ENCODE measurements around the gene HYDIN. TPM values are rescaled to one million over a fixed set of nuclear protein-coding genes. Genes with fewer than 3 reads are reported as not detected.

The HYDIN gene
- total and polyA plus RNA-seq, 2 experiments from 2014 or later = 3.1 to 7.7 TPM

DNA sequence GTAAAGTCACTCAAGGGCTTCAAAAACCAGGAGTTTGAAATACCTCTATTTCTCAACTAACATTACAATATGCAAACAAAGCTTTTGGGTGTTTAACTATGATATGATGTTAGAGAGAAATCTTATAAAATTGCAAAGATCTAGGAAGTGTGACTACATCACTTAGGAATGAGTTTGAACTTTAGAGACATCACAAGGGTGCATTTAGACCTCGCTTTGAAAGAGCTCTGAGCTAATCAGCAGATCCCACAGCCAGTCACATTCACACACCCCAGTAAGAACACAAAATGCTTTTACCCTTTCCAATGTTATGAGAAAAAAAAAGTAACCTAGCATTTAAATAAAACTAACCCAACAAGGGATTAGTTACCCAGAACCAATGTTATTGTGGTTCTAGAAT, 45.2 kb downstream of the HYDIN start (continued):
- TF ChIP-seq, protein P1, sequence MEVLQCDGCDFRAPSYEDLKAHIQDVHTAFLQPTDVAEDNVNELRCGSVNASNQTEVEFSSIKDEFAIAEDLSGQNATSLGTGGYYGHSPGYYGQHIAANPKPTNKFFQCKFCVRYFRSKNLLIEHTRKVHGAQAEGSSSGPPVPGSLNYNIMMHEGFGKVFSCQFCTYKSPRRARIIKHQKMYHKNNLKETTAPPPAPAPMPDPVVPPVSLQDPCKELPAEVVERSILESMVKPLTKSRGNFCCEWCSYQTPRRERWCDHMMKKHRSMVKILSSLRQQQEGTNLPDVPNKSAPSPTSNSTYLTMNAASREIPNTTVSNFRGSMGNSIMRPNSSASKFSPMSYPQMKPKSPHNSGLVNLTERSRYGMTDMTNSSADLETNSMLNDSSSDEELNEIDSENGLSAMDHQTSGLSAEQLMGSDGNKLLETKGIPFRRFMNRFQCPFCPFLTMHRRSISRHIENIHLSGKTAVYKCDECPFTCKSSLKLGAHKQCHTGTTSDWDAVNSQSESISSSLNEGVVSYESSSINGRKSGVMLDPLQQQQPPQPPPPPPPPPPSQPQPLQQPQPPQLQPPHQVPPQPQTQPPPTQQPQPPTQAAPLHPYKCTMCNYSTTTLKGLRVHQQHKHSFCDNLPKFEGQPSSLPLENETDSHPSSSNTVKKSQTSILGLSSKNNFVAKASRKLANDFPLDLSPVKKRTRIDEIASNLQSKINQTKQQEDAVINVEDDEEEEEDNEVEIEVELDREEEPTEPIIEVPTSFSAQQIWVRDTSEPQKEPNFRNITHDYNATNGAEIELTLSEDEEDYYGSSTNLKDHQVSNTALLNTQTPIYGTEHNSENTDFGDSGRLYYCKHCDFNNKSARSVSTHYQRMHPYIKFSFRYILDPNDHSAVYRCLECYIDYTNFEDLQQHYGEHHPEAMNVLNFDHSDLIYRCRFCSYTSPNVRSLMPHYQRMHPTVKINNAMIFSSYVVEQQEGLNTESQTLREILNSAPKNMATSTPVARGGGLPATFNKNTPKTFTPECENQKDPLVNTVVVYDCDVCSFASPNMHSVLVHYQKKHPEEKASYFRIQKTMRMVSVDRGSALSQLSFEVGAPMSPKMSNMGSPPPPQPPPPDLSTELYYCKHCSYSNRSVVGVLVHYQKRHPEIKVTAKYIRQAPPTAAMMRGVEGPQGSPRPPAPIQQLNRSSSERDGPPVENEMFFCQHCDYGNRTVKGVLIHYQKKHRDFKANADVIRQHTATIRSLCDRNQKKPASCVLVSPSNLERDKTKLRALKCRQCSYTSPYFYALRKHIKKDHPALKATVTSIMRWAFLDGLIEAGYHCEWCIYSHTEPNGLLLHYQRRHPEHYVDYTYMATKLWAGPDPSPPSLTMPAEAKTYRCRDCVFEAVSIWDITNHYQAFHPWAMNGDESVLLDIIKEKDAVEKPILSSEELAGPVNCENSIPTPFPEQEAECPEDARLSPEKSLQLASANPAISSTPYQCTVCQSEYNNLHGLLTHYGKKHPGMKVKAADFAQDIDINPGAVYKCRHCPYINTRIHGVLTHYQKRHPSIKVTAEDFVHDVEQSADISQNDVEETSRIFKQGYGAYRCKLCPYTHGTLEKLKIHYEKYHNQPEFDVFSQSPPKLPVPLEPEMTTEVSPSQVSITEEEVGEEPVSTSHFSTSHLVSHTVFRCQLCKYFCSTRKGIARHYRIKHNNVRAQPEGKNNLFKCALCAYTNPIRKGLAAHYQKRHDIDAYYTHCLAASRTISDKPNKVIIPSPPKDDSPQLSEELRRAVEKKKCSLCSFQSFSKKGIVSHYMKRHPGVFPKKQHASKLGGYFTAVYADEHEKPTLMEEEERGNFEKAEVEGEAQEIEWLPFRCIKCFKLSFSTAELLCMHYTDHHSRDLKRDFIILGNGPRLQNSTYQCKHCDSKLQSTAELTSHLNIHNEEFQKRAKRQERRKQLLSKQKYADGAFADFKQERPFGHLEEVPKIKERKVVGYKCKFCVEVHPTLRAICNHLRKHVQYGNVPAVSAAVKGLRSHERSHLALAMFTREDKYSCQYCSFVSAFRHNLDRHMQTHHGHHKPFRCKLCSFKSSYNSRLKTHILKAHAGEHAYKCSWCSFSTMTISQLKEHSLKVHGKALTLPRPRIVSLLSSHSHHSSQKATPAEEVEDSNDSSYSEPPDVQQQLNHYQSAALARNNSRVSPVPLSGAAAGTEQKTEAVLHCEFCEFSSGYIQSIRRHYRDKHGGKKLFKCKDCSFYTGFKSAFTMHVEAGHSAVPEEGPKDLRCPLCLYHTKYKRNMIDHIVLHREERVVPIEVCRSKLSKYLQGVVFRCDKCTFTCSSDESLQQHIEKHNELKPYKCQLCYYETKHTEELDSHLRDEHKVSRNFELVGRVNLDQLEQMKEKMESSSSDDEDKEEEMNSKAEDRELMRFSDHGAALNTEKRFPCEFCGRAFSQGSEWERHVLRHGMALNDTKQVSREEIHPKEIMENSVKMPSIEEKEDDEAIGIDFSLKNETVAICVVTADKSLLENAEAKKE (CRISPR knock-in tag; IDR thresholded peaks at IDR 0.05) = no peak
- TF ChIP-seq, protein P2, sequence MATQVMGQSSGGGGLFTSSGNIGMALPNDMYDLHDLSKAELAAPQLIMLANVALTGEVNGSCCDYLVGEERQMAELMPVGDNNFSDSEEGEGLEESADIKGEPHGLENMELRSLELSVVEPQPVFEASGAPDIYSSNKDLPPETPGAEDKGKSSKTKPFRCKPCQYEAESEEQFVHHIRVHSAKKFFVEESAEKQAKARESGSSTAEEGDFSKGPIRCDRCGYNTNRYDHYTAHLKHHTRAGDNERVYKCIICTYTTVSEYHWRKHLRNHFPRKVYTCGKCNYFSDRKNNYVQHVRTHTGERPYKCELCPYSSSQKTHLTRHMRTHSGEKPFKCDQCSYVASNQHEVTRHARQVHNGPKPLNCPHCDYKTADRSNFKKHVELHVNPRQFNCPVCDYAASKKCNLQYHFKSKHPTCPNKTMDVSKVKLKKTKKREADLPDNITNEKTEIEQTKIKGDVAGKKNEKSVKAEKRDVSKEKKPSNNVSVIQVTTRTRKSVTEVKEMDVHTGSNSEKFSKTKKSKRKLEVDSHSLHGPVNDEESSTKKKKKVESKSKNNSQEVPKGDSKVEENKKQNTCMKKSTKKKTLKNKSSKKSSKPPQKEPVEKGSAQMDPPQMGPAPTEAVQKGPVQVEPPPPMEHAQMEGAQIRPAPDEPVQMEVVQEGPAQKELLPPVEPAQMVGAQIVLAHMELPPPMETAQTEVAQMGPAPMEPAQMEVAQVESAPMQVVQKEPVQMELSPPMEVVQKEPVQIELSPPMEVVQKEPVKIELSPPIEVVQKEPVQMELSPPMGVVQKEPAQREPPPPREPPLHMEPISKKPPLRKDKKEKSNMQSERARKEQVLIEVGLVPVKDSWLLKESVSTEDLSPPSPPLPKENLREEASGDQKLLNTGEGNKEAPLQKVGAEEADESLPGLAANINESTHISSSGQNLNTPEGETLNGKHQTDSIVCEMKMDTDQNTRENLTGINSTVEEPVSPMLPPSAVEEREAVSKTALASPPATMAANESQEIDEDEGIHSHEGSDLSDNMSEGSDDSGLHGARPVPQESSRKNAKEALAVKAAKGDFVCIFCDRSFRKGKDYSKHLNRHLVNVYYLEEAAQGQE (IDR thresholded peaks at IDR 0.05; ENCODE audit: unreplicated experiment) = no peak
- no peak for TF ChIP-seq ZNF114 (CRISPR knock-in tag; IDR thresholded peaks at IDR 0.05)
- TF ChIP-seq POLR2AphosphoS5 (IDR thresholded peaks at IDR 0.05; ENCODE audit: low read depth) = no peak

GRCh38 chr16:71179569-71179968, 51.0 kb downstream of the HYDIN start:
- no peak for ATAC-seq
- no peak overlapping the region for H3K27ac Mint-ChIP-seq

More at GRCh38 chr16:71179569-71179968, 51.0 kb downstream of the HYDIN start:
- TF ChIP-seq POLR2AphosphoS5 (IDR thresholded peaks at IDR 0.05; ENCODE audit: low read depth) (no peak), CREB1 (CRISPR knock-in tag; IDR thresholded peaks at IDR 0.05; ENCODE audit: low read depth) (peak; percentile 25)
- H3K27me3 Mint-ChIP-seq (ENCODE audit: insufficient read depth, low read depth, poor library complexity) = no peaks in the 10 kb centered on the region
- no peak for DNase-seq (ENCODE audit: low spot score)
- no peak overlapping the region for H3K27ac ChIP-seq (ENCODE audit: low read depth)
- H4K20me1 ChIP-seq (replicated peaks; ENCODE audit: insufficient read depth) = no peaks in the 10 kb centered on the region
- H3K4me3 Mint-ChIP-seq = no peak overlapping the region
- no peak overlapping the region for H3K4me2 ChIP-seq
- no peak overlapping the region for H3K4me3 ChIP-seq
- no peaks in the 10 kb centered on the region; the same call in 1 of the 2 replicates for H3K9me2 ChIP-seq (ENCODE audit: insufficient read depth)
- H3K4me1 Mint-ChIP-seq = no peaks in the 10 kb centered on the region; the same call in 2 of the 3 replicates
- no peaks in the 10 kb centered on the region for H3F3A ChIP-seq (replicated peaks; ENCODE audit: low read depth)
- no peaks in the 10 kb centered on the region for H3K36me3 ChIP-seq (ENCODE audit: insufficient read depth)
- no peaks in the 10 kb centered on the region for H3K79me2 ChIP-seq (replicated peaks; ENCODE audit: insufficient read depth)
- H3K4me1 ChIP-seq (ENCODE audit: insufficient read depth) = no peaks in the 10 kb centered on the region
- H3K36me3 Mint-ChIP-seq (ENCODE audit: low read depth) = peaks cover 12% of the 10 kb centered on the region
- no peak overlapping the region for H2AFZ ChIP-seq
- H3K27me3 ChIP-seq (ENCODE audit: insufficient read depth) = no peaks in the 10 kb centered on the region
- peaks cover 19% of the 10 kb centered on the region for H3K9me3 Mint-ChIP-seq

Measured in GM23338 (cell line).